Keratinocyte (primary cell): ENCODE data around the gene ATP6V0E1. TPM values are rescaled to one million over a fixed set of nuclear protein-coding genes. Genes with fewer than 3 reads are reported as not detected.

Source experiments
- DNase-seq: peaks from one replicate; pipeline ENCODE4 v3.0.0-alpha.2; 2011; ENCODE audit warnings: low read depth, missing footprints, low spot score
- FAIRE-seq: peaks from 2 replicates; lab custom pipeline; 2011; peaks lifted over from hg19 to GRCh38; lab: Jason Lieb, UNC
- H2AFZ ChIP-seq: 2 replicates; pipeline ENCODE4 v1.6.0; 2012; ENCODE audit warnings: low read length, control low read depth, inconsistent platforms; ENCODE audit not compliant: control insufficient read depth
- H3K27ac ChIP-seq: 2 replicates; pipeline ENCODE4 v1.5.1; 2011; ENCODE audit warnings: low read length; ENCODE audit not compliant: control insufficient read depth, insufficient read depth
- H3K27me3 ChIP-seq: 3 replicates; pipeline ENCODE4 v1.6.0; 2011; ENCODE audit warnings: low read length; ENCODE audit not compliant: control insufficient read depth, insufficient read depth; ENCODE audit errors: extremely low read depth
- H3K36me3 ChIP-seq, 2 experiments: 2 replicates in 1 of 2; 3 replicates in 1 of 2; pipeline ENCODE4 v1.5.1; 2011; ENCODE audit warnings: low read length in 2 of 2, mild to moderate bottlenecking in 1 of 2; ENCODE audit not compliant: control insufficient read depth in 2 of 2, insufficient read depth in 2 of 2; ENCODE audit errors: extremely low read depth in 1 of 2
- H3K4me1 ChIP-seq: 3 replicates; pipeline ENCODE4 v1.5.1; 2011; ENCODE audit warnings: low read length; ENCODE audit not compliant: control insufficient read depth, insufficient read depth; ENCODE audit errors: extremely low read depth
- H3K4me2 ChIP-seq: 3 replicates; pipeline ENCODE4 v1.6.0; 2011; ENCODE audit warnings: low read depth, low read length; ENCODE audit not compliant: control insufficient read depth, insufficient read depth; ENCODE audit errors: extremely low read depth
- H3K4me3 ChIP-seq, 3 experiments: fragments of 200-600 bp in 1 of 3; sonication (generic) in 1 of 3; 2 replicates in 2 of 3; 3 replicates in 1 of 3; pipeline ENCODE4 v1.5.1; 2011 to 2016; ENCODE audit warnings: low read length in 3 of 3, mild to moderate bottlenecking in 3 of 3, control low read depth in 2 of 3, inconsistent platforms in 1 of 3, low read depth in 1 of 3, mixed read lengths in 1 of 3, mixed run types in 1 of 3, moderate library complexity in 1 of 3; ENCODE audit not compliant: control insufficient read depth in 2 of 3, insufficient read depth in 2 of 3; ENCODE audit errors: extremely low read depth in 1 of 3
- H3K79me2 ChIP-seq: 2 replicates; pipeline ENCODE4 v1.6.0; 2012; ENCODE audit warnings: low read length; ENCODE audit not compliant: control insufficient read depth, insufficient read depth
- H3K9ac ChIP-seq: 3 replicates; pipeline ENCODE4 v1.6.0; 2011; ENCODE audit warnings: low read length; ENCODE audit not compliant: control insufficient read depth, insufficient read depth; ENCODE audit errors: extremely low read depth
- H3K9me1 ChIP-seq: 3 replicates; pipeline ENCODE4 v1.6.0; 2011; ENCODE audit warnings: low read length; ENCODE audit not compliant: control insufficient read depth, insufficient read depth; ENCODE audit errors: extremely low read depth
- H3K9me3 ChIP-seq: 2 replicates; pipeline ENCODE4 v1.5.1; 2012; ENCODE audit warnings: low read depth, low read length; ENCODE audit not compliant: control insufficient read depth
- H4K20me1 ChIP-seq: 3 replicates; pipeline ENCODE4 v1.6.0; 2011; ENCODE audit warnings: low read length; ENCODE audit not compliant: control insufficient read depth, insufficient read depth; ENCODE audit errors: extremely low read depth
- CTCF ChIP-seq, 3 experiments: IDR thresholded peaks in 1 of 3; conservative IDR thresholded peaks in 1 of 3; optimal IDR thresholded peaks in 1 of 3; 2 replicates in 2 of 3; 3 replicates in 1 of 3; pipeline versions ENCODE3 to v1.5.1; 2011; ENCODE audit warnings: low read length in 3 of 3, mild to moderate bottlenecking in 3 of 3, moderate library complexity in 2 of 3, control low read depth in 1 of 3, inconsistent platforms in 1 of 3; ENCODE audit not compliant: insufficient read depth in 2 of 3; ENCODE audit errors: extremely low read depth in 1 of 3
- EZH2 ChIP-seq: IDR thresholded peaks from one replicate; pipeline ENCODE4 v1.6.1; 2012; ENCODE audit warnings: inconsistent platforms, mild to moderate bottlenecking, low read length, moderate library complexity
- dilution Hi-C: fragments of 300-500 bp; cut with MboI; formaldehyde crosslinking; loops from one replicate; pipeline ENCODE4 v1.7.0; 2020; ENCODE audit warnings: low sequenced_read_pairs; ENCODE audit not compliant: extremely low pct_ligation_motif_present
- polyA plus RNA-seq, 5 experiments: library from polyadenylated mRNA; depleted of rRNA in 3 of 5; stranded (reverse) in 3 of 5; stranded (forward) in 1 of 5; unstranded in 1 of 5; fragments of >200 nt; gene quantifications; 1 replicate in 1 of 5; 2 replicates in 3 of 5; 3 replicates in 1 of 5; pipeline versions ENCODE4 v1.2.1 to v1.2.3, GENCODE V29; 2011 to 2012; ENCODE audit warnings: missing spikeins in 2 of 5, low read depth in 1 of 5, low replicate concordance in 1 of 5

ATP6V0E1 gene
- polyA plus RNA-seq, 1 donor (not counting 4 experiments of a cell fraction or from before 2014, with no cell fraction given) = 533 TPM

DNA sequence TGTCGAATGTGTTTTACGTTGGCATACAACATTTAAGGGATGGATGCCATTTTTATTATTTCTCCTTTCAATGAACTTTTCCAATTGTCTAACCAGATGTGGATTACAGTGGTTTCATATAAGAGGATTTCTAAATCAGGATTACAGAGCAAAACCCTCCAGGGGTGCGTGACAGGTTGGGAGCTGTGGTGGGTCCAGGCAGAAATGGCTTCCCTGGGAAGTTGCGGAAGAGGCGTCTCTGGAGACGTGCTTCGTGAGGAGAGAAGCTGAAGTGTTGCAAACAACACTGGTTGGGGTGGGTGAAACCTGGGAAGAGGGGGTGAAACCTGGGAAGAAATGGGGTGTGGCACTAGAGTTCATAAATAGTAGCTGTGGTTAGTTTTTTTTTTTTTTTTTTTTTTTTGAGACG, 28.8 kb upstream of the ATP6V0E1 start:
- FAIRE-seq (no peak), DNase-seq (no peak)
- Histone ChIP-seq H3K4me1 (peaks cover 33% of the 10 kb centered on the region), H3K4me3 (no peak overlapping the region), H3K36me3 (peaks cover 0 to 3% of the 10 kb centered on the region in 2 experiments), H3K27me3 (no peaks in the 10 kb centered on the region), H2AFZ (no peak overlapping the region), H3K79me2 (peaks cover 4% of the 10 kb centered on the region), H4K20me1 (no peaks in the 10 kb centered on the region), H3K9me1 (no peaks in the 10 kb centered on the region), H3K27ac (peak overlapping the region; percentile 13), H3K9ac (no peak overlapping the region), H3K4me2 (peak overlapping the region; percentile 9), H3K9me3 (no peaks in the 10 kb centered on the region)
- dilution Hi-C loops = no loop called here
- no peak for TF ChIP-seq EZH2
- TF ChIP-seq CTCF (optimal IDR thresholded peaks at IDR 0.05 in 1 of 3, IDR thresholded peaks at IDR 0.05 in 1 of 3, conservative IDR thresholded peaks at IDR 0.05 in 1 of 3; ENCODE audit: extremely low read depth in 1 of 3, insufficient read depth in 2 of 3, low read length in 3 of 3) = no peak

DNA sequence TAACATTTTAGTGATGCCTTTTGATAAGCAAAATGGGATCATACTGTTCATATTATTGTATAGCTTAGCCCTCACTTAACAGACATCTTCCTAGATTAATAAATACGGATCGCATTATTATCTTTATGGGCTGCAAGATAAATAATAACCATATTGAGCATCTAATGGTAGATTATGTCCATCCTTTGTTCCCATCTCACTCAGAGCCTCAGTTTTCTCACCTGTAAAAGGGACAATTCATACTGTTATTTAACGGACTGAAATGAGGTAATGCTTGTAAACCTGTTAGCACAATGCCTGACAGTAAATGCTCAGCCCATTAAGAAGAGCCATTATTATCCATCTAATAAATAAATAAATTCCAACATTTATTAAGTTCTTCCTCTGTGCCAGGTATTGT, 27.3 kb upstream of the ATP6V0E1 start:
- Histone ChIP-seq H3K4me1 (peaks cover 42% of the 10 kb centered on the region), H4K20me1 (no peaks in the 10 kb centered on the region), H3K4me2 (no peak overlapping the region), H3K9me3 (no peaks in the 10 kb centered on the region), H3K4me3 (no peak overlapping the region), H2AFZ (no peak overlapping the region), H3K9ac (no peak overlapping the region), H3K9me1 (no peaks in the 10 kb centered on the region), H3K27ac (peak overlapping the region; percentile 52), H3K27me3 (no peaks in the 10 kb centered on the region), H3K36me3 (peaks cover 0 to under 1% of the 10 kb centered on the region in 2 experiments), H3K79me2 (peaks cover 19% of the 10 kb centered on the region)
- dilution Hi-C loops = no loop called here
- no peak for TF ChIP-seq CTCF (optimal IDR thresholded peaks at IDR 0.05 in 1 of 3, IDR thresholded peaks at IDR 0.05 in 1 of 3, conservative IDR thresholded peaks at IDR 0.05 in 1 of 3; ENCODE audit: extremely low read depth in 1 of 3, insufficient read depth in 2 of 3, low read length in 3 of 3)
- no peak for TF ChIP-seq EZH2
- no peak for DNase-seq
- FAIRE-seq = no peak
